Thoracic aorta (tissue), 2 donors: ENCODE measurements around the gene LRRC36. TPM values are rescaled to one million over a fixed set of nuclear protein-coding genes. Genes with fewer than 3 reads are reported as not detected.

ENCODE experiments used
- ATAC-seq: fragments of 150-250 bp; one replicate; pipeline ENCODE4 v1.8.0; 2017; ENCODE audit warnings: low read depth; ENCODE audit not compliant: insufficient number of reproducible peaks, low FRiP score
- DNase-seq: peaks from one replicate; pipeline ENCODE4 v3.0.0-alpha.2; 2020; ENCODE audit warnings: low spot score
- H3K27ac ChIP-seq, 2 donors: fragments of 200-600 bp; sonication (generic); 1 replicate in 1 of 2; 2 replicates in 1 of 2; pipeline ENCODE4 v1.5.1; 2016; ENCODE audit warnings: mild to moderate bottlenecking in 2 of 2, moderate library complexity in 2 of 2
- H3K27me3 ChIP-seq: fragments of 200-600 bp; sonication (generic); replicated peaks from 2 replicates; pipeline ENCODE4 v1.6.0; 2016; ENCODE audit warnings: mild to moderate bottlenecking; ENCODE audit not compliant: insufficient read depth
- H3K36me3 ChIP-seq: fragments of 200-600 bp; sonication (generic); one replicate; pipeline ENCODE4 v1.5.1; 2016
- H3K4me1 ChIP-seq, 2 donors: fragments of 200-600 bp; sonication (generic); 1 replicate in 1 of 2; 2 replicates in 1 of 2; pipeline versions ENCODE4 v1.5.1 to v1.6.0; 2016; ENCODE audit warnings: low read depth in 2 of 2, mild to moderate bottlenecking in 1 of 2; ENCODE audit not compliant: control insufficient read depth in 1 of 2
- H3K4me3 ChIP-seq: fragments of 200-600 bp; sonication (generic); 2 replicates; pipeline ENCODE4 v1.5.1; 2016; ENCODE audit warnings: mild to moderate bottlenecking
- H3K9me3 ChIP-seq: fragments of 200-600 bp; sonication (generic); 2 replicates; pipeline ENCODE4 v1.5.1; 2016
- total RNA-seq, 2 donors: library from RNA; depleted of rRNA; stranded (reverse); fragments of >200 nt; gene quantifications; one replicate each; pipeline versions ENCODE4 v1.1.0 to v1.2.3, GENCODE V29; 2016
- TF ChIP-seq, protein P1 (sequence below): fragments of 200-600 bp; sonication (generic); IDR thresholded peaks from one replicate; pipeline ENCODE4 v1.5.1; 2019; ENCODE audit warnings: antibody characterized with exemption

The LRRC36 gene
- total RNA-seq, 2 donors from 2014 or later, result not detected

- Histone ChIP-seq H3K9me3 (no peaks in the 10 kb centered on the region), H3K4me1 (peaks cover 3 to 18% of the 10 kb centered on the region in 2 donors), H3K4me3 (no peak overlapping the region), H3K36me3 (no peaks in the 10 kb centered on the region), H3K27me3 (no peaks in the 10 kb centered on the region), H3K27ac (no peak overlapping the region)
- ATAC-seq, result no peak
- no peak for DNase-seq
- TF ChIP-seq, protein P1, sequence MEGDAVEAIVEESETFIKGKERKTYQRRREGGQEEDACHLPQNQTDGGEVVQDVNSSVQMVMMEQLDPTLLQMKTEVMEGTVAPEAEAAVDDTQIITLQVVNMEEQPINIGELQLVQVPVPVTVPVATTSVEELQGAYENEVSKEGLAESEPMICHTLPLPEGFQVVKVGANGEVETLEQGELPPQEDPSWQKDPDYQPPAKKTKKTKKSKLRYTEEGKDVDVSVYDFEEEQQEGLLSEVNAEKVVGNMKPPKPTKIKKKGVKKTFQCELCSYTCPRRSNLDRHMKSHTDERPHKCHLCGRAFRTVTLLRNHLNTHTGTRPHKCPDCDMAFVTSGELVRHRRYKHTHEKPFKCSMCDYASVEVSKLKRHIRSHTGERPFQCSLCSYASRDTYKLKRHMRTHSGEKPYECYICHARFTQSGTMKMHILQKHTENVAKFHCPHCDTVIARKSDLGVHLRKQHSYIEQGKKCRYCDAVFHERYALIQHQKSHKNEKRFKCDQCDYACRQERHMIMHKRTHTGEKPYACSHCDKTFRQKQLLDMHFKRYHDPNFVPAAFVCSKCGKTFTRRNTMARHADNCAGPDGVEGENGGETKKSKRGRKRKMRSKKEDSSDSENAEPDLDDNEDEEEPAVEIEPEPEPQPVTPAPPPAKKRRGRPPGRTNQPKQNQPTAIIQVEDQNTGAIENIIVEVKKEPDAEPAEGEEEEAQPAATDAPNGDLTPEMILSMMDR, result no peak
These were observed 22.6 kb upstream of the LRRC36 start for GRCh38 chr16:67304020-67304419.

DNA sequence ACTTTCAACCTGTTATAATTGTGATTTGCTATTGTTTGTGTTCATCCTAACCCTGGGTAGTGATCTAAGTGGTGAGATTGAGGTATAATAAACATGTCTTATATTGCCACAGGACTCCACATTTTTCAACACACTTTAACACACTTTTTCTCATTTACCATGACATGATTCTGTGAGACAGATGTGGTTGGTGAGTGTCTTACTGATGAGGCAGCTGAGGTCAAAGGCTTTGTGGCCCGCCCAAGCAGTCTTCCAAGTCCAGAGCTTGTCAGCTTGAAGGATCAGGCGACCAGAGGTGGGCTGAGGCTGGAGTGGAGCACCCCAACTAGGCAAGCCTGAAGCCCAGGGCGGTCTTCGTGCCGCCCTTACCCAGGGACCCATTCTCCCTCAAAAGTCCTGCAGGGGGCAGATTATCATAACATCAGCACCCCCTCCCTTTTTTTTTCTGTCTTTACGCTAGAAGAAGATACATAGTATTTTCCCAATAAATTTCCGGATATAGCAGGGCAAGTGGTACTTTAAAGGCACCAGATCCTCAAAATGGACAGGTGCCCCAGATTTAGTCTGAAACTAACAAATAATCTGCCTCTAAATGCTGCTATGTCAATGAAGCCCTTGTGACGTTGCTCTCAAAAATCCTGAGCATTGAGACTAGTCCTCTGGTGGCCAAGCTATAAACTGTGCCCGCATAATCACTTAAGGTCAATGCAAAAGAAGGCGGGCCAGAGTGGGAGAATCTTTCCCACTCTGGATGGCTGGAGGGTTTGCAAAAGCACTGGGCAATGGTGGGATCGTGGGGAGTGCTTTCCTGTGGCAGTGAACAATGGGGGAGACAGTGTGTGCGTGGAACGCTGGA lies 21.2 kb upstream of the LRRC36 start:
- ATAC-seq (no peak), DNase-seq (no peak)
- peaks cover 3 to 18% of the 10 kb centered on the region in 2 donors for H3K4me1 ChIP-seq
- no peak overlapping the region for H3K27ac ChIP-seq
- no peak overlapping the region for H3K4me3 ChIP-seq
- H3K27me3 ChIP-seq, result no peaks in the 10 kb centered on the region
- H3K36me3 ChIP-seq, result no peaks in the 10 kb centered on the region
- TF ChIP-seq, protein P1, result no peak
- H3K9me3 ChIP-seq, result no peaks in the 10 kb centered on the region

GRCh38 chr16:67310561-67310960 lies 16.1 kb upstream of the LRRC36 start:
- no peak overlapping the region for H3K4me3 ChIP-seq
- TF ChIP-seq, protein P1, result no peak
- no peaks in the 10 kb centered on the region for H3K36me3 ChIP-seq
- no peaks in the 10 kb centered on the region for H3K27me3 ChIP-seq
- H3K27ac ChIP-seq, result no peak overlapping the region
- ATAC-seq, result no peak
- H3K9me3 ChIP-seq, result no peaks in the 10 kb centered on the region
- peaks cover 0 to 11% of the 10 kb centered on the region in 2 donors for H3K4me1 ChIP-seq
- no peak for DNase-seq

DNA sequence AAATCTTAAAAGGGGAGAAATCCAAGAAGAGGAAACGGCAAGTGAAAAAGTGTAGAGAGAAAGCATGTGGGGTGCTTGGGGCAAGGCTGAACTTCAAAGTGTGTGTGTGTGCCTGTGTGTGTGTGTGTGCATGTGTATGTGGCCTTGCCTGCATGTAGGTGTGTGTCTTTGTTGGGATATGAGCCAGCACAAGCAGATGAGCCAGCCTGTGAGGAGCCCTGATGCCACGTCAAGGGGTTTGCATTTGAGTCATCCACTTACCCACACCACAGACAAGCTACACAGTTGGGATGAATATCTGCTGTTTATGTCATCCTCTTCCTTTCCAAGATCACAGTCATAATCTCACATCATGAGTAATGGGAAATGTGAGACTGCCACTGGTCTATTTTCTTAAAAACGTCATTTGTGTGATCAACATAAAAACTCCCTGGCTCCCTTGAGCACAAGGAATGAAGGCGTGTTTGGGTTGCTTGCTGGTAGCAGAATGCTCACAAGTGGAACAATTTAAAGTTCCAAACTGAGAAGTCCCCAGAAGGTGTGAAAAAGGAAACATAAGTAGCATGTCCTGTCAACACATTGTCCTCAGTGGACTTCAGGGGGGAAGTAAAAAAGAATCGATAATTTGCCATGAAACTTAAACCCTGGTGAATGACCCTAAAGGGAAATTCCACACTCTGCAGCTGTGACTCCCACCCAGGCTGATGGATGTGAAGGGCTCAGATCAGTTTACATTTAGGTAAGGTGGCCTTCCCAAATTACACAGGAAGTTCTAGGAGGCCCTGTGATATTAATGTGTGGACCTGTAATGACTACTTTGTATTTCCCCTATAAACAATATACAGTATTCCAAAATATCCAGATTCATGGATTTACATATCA lies 14.8 kb upstream of the LRRC36 start:
- Histone ChIP-seq H3K27ac (peak overlapping the region in 1 of 2 donors; percentile 4), H3K9me3 (no peaks in the 10 kb centered on the region), H3K36me3 (no peaks in the 10 kb centered on the region), H3K4me3 (no peak overlapping the region), H3K4me1 (peaks cover 0 to 11% of the 10 kb centered on the region in 2 donors), H3K27me3 (no peaks in the 10 kb centered on the region)
- DNase-seq (peak; percentile 31), ATAC-seq (peak; percentile 74)
- TF ChIP-seq, protein P1, result no peak

DNA sequence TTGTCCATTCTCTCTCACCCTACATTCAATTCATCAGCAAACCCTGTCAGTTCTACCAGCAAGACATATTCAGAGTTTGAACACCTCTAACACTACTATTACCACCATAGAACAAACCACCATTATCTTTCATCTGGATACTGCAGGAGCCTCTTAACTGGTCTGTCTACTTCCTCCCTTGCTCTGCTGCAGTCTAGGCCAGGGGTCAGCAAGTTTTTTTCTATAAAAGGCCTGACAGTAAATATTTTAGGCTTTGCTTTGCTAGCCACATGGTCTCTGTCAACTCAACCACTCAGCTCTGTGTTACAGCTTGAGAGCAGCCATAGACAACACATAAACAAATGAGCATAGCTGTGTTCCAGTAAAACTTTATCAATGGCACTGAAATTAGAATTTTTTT lies 13.9 kb upstream of the LRRC36 start:
- ATAC-seq (no peak), DNase-seq (no peak)
- H3K27me3 ChIP-seq, result no peaks in the 10 kb centered on the region
- H3K36me3 ChIP-seq, result no peaks in the 10 kb centered on the region
- no peak overlapping the region for H3K27ac ChIP-seq
- H3K4me3 ChIP-seq, result no peak overlapping the region
- peaks cover 0 to 11% of the 10 kb centered on the region in 2 donors for H3K4me1 ChIP-seq
- H3K9me3 ChIP-seq, result no peaks in the 10 kb centered on the region
- TF ChIP-seq, protein P1, result no peak
